HG03064 (cell line): ENCODE results near the gene HMGXB4.
"Not testable (repeated sequence)": the region's sequence is repeated elsewhere in the genome, so short reads cannot be mapped to it uniquely, and the experiment has no call there.

Experiments used
- ATAC-seq: cut with Tn5 transposase; IDR thresholded peaks from one replicate; pipeline ENCODE4 v1.9.1; 2021; ENCODE audit warnings: low read depth; ENCODE audit not compliant: unreplicated experiment

Gene HMGXB4, protein sequence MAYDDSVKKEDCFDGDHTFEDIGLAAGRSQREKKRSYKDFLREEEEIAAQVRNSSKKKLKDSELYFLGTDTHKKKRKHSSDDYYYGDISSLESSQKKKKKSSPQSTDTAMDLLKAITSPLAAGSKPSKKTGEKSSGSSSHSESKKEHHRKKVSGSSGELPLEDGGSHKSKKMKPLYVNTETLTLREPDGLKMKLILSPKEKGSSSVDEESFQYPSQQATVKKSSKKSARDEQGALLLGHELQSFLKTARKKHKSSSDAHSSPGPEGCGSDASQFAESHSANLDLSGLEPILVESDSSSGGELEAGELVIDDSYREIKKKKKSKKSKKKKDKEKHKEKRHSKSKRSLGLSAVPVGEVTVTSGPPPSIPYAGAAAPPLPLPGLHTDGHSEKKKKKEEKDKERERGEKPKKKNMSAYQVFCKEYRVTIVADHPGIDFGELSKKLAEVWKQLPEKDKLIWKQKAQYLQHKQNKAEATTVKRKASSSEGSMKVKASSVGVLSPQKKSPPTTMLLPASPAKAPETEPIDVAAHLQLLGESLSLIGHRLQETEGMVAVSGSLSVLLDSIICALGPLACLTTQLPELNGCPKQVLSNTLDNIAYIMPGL

DNA sequence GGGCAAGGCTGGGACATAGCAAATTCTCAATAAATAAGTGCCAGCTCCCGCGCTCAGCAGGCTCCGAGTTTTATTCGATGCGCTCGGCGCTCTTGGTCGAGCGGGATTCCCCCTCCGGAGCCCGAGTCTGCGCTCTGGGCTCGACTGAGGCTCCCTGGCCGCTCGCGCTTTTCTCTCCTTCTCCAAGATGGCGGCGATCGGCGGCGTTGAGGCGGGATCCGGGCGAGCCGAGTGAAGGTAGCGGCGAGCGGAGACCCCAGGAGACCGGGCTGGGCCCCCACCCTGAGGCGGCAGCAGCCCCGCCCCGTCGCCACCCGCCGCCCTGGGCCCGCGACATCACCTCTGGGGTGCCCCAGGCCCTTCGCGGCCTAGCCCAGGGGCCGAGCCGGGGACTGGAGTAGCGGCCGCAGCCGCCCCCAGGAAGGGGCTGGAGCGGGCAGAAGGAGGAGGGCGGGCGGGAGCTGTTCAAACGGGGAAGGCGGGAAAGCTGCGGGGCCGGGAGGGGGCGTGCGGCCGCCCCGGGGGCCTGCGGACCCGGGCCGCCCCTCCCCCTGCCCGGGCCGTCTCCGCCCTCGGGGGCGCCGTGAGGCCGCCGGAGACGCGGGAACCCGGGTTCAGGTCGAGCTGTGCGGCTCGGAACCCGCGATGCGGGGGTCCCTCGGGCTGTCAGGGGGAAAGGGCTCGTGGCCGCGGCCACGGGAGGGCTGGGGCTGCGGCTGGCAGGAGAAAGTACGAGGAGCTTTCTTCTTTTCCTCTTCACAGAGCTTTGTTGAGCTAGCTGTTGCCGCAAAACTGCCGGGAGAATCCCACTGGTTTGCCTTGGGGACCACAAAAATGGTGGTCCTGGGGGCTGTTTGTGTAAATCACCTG is at the start of gene HMGXB4:
Gene HMGXB4, plus strand, starts transcription at position 173 of the 870 bp plus-strand sequence. CDS start 4,898 bp downstream, outside the sequence.
- peak; percentile 84 for ATAC-seq

DNA sequence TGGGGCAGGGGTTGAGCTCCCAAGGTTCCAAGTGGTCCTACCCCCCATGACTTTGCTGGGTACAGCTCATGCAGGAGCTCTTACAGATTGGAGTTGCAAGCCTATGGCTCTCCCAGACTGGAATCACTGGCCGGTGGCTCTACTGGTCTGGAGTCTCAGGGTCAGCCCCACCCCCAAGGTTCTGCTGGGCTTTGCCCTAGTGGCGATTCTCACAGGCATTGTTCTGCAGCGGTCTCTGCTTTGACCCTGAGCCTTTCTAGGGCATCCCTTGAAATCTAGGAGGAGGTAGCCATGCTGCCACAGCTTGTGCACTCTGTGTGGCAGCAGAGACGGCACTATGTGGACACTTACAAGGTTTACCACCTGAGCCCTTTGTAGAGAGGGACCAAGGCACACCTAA is 49.3 kb upstream of the HMGXB4 start:
- ATAC-seq = no peak

DNA sequence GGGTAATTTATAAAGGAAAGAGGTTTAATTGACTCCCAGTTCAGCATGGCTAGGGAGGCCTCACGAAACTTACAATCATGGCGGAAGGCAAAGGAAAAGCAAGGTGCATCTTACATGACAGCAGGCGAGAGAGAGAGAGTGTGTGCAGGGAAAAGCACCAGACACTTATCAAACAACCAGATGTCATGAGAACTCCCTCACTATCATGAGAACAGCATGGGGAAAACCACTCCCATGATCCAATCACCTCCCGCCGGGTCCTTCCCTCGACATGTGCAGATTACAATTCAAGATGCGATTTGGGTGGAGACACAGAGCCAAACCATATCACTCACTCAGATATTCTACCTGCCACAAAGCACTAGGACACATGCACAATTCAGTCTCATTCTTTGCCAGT is 48.1 kb upstream of the HMGXB4 start:
- ATAC-seq = no peak

DNA sequence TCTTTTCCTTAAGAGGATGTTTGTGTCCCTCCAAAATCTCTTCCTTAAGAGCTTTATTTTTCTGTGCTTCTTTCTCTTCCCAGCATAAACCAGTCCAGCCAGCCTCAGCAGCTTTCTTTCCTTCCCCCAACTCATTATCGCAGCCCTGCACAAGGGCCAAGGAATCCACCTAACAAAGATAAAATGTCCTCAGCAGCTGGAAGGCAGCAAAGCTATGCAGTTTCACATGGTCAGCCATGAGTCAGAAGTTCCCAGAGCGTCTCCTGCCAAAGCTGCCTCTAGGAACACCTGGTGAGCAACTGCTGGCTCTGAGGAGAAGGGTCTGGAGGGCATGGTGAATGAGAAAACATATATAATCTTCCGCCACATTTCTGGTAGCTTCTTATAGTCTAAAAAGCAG is 45.3 kb upstream of the HMGXB4 start:
- no peak for ATAC-seq

DNA sequence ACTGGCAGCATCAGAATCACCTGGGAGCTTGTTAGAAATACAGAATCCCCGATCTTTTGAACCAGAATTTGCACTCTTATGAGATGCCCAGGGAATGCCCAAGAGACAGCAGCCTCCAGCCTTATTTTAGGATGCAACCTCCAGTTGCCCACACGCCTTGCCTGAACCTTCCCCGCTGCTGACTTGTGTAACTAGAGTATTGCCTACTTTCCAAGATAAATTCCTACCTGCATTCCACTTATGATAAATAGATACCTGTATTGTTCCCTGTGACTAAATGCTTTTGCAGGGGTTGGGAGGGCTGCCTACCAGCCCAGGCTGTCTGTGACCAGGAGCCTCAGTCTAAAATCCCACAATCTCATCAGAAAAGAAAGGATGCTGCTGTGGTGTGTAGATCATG is 44.3 kb upstream of the HMGXB4 start:
- ATAC-seq = no peak

DNA sequence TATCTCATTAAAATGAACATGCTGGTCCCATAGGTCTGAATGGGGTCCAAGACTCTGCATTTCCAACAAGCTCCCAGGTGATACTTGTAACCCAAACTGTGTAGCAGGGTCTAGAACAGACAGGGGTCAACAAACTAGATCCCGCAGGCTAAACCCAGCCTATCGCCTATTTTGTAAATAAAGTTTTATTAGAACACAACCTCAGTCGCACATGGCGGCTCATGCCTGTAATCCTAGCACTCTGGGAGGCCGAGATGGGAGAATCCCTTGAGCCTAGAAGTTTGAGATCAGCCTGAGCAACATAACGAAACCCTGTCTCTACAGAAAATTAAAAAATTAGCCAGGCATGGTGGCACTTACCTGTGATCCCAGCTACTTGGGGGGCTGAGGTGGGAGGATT is 42.3 kb upstream of the HMGXB4 start:
- no peak for ATAC-seq

DNA sequence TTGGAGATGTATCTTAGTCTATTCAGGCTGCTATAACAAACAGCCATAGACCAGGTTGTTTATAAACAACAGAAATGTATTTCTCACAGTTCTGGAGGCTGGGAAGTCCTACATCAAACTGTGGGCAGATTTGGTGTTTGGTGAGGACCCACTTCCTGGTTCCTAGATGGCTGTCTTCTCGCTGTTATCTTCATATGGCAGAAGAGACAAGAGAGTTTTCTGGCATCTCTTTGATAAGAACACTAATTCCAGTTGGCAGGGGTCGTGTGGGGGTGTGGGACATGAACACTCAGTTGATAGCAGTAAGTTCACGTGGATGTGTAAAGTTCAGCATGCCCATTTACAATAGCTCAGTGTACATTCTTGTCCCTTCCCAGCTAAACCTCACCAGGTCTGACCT is 41.3 kb upstream of the HMGXB4 start:
- no peak for ATAC-seq

DNA sequence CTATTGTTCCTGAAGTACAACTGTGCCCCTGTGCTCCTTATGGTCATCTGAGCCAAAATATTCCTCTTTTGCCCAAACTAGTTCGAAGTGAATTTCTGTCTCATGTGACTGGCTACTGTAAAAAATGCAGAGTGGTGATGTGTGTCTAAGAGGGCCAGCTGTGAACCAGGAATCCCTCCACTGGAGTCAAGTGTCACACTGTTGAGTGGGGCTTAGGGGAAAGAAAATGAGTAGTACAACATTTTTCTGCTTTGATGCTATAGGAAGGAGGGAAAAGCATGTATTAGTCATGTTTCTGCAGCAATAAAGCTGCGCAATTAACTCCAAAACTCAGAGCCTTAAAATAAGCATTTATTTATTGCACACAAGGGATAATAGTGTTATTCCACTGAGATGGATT is 39.8 kb upstream of the HMGXB4 start:
- no peak for ATAC-seq

DNA sequence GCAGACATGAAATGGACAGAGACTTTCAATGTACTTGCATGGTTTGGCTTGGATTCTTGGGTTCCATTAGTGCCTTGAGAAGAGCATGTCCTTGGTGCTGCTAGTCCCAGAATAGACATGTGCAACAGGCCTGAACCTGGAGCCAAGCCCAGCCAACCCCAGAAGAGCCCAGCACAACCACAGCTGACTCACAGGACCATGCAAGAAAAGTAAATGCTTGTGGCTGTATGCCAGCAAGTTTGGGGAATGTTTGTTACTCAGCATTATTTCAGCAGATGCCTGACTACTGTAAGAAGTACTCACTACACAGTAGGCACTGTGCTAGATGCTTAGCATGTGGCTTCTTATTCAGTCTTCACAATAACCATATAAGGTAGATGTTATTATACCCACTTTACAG is 39.2 kb upstream of the HMGXB4 start:
- ATAC-seq = no peak

DNA sequence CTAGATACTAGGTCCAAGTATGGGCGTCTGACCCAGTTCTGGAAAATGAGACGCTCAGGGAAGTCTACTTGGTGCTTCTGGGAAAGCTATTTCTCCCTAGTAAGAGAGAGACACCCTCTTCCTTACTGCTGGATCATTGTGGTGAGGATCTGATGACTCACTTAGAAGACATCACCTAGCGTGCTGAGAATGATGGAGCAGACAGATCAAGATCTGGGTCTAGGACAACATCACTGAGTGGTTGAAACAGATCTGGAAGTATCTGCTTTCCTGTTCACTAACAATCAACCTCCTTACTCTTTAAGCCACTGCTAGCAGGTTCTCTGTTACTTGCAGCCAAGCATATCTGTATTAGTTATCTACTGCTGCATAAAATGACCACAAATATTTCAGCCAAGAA is 38.3 kb upstream of the HMGXB4 start:
- no peak for ATAC-seq

DNA sequence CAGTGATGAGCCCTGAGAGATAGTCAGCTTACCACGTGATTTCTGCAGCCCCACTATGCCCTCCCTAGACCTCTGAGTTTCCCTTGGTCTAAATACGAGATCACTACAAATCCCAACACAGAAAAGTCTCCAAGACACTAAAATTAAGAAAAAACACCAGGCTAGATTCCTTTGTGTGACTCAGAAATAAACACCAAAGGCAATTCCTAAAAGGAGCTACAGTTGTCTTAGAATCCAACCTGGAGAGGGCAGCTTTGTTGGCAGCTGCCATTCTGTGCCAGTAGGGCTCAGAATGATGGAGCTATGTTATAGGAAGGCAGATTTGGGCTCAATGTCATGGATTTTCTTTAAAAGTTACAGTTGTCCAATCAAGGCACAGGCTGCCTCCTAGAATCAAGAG is 37.1 kb upstream of the HMGXB4 start:
- no peak for ATAC-seq

DNA sequence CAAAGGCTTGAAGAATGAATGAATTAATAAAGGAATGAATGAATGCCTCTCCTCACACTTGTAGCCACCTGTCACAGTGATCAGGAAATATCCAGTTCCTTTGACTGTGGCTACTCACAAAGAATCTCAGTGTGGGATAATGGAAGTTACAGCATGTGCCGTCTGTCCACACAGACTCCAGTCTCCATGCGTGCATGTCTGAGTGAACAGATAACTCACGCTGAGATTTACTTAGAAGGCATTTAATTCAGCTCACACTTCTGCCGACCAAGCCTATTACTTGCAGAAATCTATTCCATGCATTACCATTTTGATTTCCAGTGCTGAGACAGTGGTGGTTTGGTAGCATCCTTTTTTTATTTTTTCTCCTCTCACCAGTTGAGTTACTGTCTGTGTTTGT is 32.3 kb upstream of the HMGXB4 start:
- ATAC-seq = no peak

DNA sequence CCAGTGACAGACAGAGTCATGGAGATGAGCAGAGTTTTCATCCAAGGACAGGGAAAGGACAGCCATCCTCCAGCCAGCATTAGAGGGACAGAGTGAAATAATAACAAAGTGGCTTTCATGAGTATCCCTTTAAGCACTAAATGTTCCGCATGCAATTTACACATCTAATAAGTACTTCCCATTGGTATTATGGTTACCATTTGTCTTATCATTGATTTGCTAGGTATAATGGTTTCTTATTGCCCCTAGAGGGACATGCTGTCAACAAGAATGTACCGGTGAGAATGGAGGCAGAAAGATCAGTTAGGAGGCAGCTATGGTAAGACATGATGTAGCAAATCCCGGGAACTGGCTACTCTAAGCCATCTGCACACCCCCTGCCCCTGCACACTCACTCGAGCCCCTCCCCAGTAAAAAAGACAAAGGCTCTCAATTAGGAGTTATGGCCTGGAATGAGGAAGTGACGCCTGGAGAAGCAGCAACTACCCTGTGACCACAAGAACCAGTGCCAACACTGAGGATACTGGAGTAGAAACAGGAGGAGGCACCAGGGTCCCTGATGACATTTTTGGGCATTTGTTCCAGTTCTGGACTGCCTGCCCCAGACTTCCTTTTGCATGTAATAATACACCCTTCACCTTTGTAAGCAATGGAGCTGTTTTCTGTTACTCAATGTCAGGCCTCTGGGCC is 30.2 kb upstream of the HMGXB4 start:
- ATAC-seq = no peak

DNA sequence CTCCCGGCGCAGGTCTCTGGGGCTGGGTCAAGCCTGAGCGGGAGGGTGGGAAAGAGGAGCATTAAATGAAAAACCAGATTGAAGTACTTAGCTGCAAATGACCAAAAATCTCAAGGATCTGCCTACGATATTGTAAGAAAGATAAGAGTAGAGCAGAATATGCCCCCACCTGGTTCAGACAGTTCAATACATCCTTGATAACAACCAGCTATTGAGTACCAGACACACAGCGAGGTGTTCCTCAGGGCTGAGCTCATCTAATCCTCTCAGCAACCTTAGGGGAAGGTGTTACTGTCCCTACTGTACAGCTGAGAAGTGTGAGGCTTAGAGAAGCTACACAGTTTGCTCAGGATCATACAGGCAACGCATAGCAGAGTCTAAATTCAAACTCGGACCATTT is 27.4 kb upstream of the HMGXB4 start:
- no peak for ATAC-seq

DNA sequence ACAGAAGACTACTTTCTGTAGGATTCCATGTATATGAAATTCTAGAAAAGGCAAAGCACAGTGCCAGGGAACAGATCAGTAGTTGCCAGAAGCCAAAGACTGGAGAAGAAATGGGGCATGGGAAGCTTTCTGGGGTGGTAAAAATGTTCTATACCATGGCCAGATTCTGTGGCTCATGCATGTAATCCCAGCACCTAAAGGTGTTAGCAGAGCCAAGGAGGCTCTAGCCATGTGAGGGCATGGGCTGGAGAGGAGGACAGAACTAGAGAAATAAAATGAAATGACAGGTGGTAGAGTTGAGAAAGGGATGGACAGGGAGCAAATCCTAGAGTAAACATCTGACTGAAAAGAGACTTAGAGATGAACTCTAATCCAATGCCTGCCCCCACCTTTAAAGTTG is 26.9 kb upstream of the HMGXB4 start:
- ATAC-seq = no peak

DNA sequence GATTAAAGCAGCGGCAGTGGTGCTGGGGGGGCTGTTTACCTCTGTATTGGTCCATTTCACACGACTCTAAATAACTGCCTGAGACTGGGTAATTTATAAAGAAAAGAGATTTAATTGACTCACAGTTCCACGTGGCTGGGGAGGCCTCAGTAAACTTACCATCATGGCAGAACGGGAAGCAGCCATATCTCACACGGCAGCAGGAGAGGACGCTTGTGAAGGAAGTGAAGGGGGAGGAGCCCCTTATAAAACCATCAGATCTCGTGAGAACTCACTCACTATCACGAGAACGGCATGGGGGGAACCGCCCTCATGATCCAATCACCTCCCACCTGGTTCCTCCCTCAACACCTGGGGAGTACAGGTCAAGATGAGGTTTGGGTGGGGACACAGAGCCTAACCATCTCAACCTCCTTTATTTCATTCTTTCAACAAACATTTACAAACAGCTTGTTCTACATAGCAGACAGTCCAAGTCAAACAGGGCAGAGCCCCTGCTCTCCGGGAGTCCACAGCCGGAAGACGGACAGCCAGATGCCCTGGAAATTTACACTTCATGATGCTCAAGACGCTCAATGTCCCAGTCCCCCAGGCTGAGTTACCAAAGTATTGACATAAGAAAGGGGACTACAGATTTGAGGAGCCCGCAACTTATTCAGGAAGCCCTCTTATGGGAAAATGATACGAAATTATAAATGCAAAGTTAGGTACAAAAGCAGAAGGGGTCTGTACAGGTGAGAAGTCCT is 26.3 kb upstream of the HMGXB4 start:
- no peak for ATAC-seq

DNA sequence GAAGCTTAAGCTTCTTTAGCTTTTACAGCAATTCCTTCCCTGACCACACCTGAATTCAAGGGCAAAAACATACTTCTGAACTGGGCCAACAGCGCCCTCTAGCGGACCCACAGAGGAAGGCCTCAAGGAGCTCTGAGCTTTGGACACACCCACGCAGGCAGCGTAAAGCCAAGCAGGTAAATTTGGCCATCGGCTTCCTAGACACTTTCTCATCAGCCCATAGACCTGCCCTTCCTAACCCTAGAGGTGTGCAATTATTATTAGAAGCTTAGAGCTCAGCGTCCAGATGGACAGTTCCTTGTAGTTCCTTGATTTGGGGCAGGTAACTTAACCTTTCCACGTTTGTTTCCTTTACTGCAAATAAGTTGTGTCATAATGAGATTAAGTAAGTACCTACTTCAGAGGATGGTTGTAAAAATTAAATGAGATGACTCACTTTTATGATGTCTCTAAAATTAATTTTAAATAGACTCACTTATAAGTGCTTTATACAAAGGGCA is 25.7 kb upstream of the HMGXB4 start:
- ATAC-seq = no peak

DNA sequence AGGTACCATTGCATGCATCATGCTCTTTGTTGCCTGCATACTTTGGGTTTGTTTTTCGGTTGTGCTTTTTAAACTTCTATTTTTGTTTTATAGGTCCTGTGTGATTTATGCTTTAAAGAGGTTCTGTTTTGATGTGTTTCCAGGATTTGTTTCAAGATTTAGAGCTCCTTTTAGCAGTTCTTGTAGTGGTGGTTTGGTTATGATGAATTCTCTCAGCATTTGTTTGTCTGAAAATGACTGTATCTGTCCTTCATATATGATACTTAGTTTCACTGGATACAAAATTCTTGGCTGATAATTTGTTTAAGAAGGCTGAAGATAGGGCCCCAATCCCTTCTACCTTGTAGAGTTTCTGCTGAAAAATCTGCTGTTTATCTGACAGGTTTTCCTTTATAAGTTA is 18.5 kb upstream of the HMGXB4 start:
- not testable (repeated sequence) for ATAC-seq

DNA sequence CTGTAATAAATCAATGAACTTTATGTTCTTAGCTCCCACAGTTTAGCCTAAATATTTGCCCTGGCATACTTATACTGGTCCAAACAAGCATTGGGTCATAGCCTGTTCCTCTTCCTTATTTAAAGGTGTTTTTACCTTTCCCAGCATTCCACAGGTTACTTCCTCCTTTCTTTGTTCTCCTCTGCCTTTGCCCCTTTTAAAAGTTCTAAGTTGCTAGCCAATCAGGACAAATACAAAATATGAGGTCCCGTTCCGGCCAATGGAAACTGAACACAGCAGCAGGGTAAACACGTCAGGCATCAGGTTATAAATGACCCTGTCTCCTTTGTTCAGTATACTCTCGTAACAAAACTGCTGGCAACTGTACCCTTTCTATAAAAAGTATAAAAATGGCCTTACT is 12.8 kb upstream of the HMGXB4 start:
- ATAC-seq = not testable (repeated sequence)

DNA sequence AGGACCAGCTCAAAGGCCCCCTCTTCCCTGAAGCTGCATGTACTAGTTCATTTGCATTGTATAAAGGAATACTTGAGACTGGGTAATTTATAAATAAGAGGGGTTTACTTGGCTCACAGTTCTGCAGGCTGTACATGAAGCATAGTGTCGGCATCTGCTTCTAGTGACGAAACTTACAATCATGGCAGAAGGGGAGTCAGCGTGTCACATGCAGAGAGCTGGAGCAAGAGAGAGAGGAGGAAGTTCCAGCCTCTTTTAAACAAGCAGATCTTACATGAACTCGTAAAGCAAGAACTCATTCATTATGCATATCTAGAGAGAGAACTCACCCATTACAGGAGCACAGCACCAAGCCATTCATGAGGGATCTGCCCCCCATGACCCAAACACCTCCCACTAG is 7.1 kb upstream of the HMGXB4 start:
- no peak for ATAC-seq
